Iris pigment epithelial cell (primary cell): ENCODE data around the gene SAXO2.
"Not testable (repeated sequence)": the region's sequence is repeated elsewhere in the genome, so short reads cannot be mapped to it uniquely, and the experiment has no call there.

Source experiments
- DNase-seq: peaks from one replicate; pipeline ENCODE4 v3.0.0-alpha.2; 2011; ENCODE audit warnings: low read depth

SAXO2 gene

DNA sequence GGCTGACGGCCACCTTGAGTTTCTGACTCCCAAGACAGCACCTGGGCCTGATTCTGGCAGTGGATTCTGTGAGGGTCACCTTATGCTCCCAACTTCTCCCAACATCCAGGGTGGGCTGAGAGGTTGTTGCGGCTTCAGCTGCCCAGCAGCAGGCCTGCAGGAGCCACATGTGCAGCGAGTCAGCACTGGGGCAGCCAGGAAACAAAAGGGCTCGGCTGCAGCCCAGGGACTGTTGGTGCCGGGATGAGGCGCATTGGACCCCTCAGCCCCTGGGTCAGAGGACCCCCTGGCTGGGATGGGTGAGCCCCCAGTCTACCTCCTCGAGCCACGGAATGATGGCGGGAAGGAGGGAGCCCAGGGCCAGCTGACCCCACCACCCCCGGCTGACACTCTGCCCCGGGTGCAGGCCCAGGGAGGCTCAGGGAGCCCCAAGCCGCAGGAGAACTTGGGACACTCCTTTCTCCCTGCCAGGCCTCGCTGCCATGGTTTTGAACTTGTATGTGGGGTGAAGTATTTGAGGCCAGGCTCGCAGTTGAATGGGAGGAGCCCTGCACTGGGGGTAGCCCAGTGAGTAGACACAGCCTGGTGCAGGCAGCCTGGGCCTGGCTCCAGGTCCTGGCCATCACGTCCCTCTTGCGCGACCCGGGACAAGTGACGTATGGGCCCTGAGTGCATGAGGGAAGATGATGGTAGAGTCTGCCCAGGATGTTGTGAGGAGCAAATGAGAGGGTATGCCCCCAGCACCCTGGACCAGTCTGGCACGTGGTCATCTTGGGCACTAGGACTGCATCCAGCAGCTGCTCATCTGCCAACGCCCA, 51.5 kb downstream of the SAXO2 start:
- DNase-seq: not testable (repeated sequence)

- DNase-seq: no peak
These were observed 52.3 kb downstream of the SAXO2 start for GRCh38 chr15:82314769-82315518.

- no peak for DNase-seq
These were observed 53.1 kb downstream of the SAXO2 start for GRCh38 chr15:82315519-82316246.

DNA sequence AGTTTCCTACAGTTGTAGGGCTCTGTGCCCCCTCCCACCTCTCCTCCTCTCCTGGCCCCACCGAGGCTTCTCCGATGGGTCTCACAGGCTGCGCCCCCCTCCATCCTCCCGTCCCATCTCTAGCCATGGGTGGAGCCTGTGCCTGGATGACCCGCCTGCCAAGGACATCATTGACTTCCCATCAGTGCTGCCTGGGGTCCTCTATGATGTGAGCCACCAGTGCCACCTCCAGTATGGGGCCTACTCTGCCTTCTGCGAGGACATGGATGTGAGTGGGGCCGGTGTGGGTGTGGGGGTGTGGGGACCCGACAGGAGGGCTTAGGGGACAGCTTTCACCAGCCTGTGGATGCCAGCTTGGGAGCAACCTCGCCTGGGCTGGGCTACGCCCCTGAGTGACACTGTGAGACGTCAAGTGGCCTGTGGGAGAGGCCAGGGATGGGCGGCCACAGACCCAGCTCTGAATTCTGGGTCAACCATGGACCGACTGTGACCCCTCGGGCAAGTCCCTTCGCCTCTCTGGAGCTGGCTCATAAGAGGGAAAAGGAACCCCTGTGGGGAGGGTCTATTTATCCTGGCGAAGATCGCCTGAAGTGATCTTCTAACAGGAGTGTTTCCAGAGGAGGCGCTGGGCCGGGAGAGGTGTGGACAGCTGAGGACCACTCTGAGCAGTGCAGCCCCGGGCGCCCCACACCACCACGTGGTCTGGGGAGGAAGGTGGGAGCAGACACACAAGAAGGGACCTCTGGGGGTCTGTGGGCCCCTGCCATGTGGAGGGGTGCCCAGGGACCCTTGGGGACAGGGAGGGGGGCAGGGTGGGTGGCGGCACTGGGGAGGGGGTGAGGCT, 53.9 kb downstream of the SAXO2 start:
- DNase-seq: not testable (repeated sequence)

GRCh38 chr15:82317091-82317489, 54.5 kb downstream of the SAXO2 start:
- no peak for DNase-seq

GRCh38 chr15:82317516-82317915, 54.9 kb downstream of the SAXO2 start:
- DNase-seq: not testable (repeated sequence)

DNA sequence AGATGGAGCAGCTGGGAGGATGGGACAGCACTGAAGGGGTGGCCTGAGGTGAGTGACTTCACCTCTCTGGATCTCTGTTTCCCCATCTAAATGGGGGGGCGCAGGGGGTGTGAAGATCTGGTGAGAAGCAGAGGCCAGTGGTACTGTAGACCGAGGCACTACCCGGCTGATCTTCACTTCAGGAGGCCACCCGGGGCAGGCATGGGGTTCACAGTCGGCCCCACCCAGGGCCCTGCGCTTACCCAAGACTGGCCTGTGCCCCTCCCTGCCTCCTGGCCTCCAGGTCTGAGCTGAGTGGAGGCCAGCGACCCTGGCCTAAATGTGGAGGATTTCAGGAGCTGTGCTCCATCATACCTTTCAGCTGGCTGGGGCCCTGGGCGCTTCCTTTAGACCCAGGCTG, 55.7 kb downstream of the SAXO2 start:
- not testable (repeated sequence) for DNase-seq

DNA sequence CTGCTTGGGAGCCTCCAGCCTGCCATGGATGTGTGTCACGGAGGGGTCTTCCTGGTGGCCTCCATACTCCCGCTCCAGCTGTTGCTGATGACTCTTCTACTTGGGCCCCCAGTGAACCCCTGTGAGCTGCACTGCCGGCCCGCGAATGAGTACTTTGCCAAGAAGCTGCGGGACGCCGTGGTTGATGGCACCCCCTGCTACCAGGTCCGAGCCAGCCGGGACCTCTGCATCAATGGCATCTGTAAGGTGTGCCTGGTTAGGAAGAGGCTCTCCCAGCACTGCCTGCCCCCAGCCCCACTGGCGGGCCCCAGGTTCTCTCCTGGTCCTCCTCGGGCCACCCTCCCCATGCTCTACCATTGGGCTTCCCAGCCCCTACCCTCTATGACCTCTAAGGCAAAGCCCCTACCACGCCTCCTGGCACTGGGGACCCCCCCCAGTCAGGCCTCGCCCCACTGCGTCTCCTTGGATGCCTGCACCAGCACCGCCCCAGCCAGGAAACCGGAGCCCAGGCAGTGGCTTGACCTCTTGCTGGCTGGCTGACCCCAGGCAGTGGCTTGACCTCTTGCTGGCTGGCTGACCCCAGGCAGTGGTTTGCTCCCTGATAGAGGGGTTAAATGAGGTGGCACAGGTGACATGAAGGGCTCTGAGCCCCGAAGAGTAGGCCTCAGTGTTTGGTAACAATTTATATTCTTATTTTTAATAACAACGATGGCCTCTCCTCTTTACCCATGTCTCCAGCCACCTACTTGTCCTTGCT, 57.1 kb downstream of the SAXO2 start:
- not testable (repeated sequence) for DNase-seq

GRCh38 chr15:82320861-82321260, 58.2 kb downstream of the SAXO2 start:
- not testable (repeated sequence) for DNase-seq

DNA sequence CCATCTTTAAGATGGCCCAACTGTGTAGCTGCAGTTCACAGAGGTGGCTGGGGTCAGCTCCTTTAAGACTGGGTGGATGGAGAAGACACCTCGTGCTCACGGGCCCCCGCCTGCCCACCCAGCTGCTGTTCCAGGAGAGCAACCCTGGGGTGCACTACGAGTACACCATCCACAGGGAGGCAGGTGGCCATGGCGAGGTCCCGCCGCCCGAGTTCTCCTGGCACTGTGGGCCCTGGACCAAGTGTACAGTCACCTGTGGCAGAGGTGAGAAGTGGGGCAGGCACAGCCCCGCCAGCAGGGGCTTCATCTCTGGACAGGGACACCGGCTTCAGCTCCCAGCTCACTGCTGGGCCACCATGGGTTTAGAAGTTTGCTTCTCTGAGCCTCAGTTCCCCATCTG, 59.9 kb downstream of the SAXO2 start:
- not testable (repeated sequence) for DNase-seq

DNA sequence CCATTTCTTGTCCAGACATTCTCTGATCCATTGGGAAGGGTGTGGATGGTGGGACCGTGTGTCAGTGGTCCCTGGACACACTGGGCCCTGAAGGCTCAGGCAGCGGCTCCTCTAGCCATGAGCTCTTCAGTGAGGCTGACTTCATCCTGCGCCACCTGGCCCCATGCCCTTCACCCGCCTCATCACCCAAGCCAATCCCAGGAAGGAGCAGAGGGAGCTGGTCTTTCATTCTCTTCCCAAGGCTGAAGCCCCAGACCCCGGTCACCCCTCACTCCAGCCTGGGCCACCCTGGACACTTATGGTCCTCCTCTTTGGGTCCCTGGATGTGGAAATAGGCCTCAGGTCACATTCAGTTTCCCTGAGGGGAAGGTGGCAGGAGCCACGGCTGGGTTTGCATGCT, 62.2 kb downstream of the SAXO2 start:
- not testable (repeated sequence) for DNase-seq

GRCh38 chr15:82325646-82326045, 63.0 kb downstream of the SAXO2 start:
- DNase-seq: not testable (repeated sequence)

- DNase-seq: not testable (repeated sequence)
These were observed 64.3 kb downstream of the SAXO2 start for GRCh38 chr15:82326896-82327295.

- DNase-seq: not testable (repeated sequence)
These were observed 64.8 kb downstream of the SAXO2 start for GRCh38 chr15:82327372-82327771.

- not testable (repeated sequence) for DNase-seq
These were observed 66.4 kb downstream of the SAXO2 start for GRCh38 chr15:82329039-82329438.

DNA sequence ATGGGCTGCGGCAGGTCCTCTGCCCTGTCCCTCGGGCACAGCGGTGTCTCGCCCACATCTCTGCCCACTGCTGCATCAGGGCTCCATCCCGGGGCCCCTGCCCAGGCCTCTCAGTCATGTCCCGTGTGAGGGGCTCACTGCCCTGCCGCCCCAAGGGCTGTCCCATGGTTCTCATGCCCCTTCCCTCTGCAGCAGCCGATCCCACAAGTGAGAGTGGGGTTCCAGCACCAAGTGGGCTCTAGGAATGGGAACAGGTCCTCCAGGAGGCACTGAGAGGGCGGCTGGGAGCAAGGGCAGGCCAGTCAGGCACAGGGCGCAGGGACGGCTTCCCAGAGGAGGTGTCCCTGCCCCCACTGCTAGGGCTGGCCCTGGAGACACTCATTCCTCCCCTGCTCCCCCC, 68.3 kb downstream of the SAXO2 start:
- DNase-seq: not testable (repeated sequence)

- DNase-seq: not testable (repeated sequence)
These were observed 69.1 kb downstream of the SAXO2 start for GRCh38 chr15:82331576-82332304.

DNA sequence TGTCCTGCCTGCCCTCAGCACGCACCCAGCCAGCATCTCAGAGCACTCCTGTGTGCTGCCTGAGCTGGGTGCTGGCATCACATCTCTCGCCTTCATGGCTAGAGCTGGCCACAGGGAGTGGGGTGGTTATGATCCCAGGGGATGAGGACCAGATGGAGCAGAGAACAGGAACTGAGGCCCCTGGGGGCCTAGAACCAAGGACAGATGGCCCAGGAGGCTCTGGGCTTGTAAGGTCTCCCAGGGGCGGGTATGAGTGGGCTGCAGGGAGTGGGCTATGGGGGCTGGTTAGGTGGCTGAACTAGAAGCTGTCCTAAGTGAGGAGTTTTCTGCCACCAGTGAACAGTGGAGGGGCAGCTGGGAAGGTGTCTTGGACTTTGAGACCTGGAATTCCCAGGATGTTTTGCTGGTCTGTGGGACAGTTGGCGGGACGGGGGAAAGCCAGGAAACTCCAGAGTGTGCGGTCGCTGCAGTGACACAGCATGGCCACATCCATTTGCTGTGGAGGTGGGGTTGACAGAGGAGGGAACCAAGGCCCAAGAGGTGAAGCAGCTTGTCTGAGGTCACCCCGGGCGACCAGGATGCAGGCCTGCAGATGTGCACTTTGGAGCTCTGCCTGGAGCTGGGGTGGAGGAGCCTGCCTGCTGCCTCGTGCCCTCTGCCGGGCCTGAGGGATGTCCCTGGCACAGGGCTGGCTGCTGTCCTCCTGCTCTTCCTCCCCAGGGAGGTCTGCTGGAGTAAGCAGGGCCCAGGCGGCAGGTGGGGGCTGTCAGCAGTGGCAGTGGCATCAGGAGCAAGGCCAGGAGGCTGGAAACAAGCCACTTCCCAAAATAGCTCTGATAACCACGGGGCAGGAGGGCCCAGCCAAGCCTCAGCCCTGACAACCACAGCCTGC, 70.3 kb downstream of the SAXO2 start:
- DNase-seq: not testable (repeated sequence)
